ENCODE data around the gene CSF1. TPM values are rescaled to one million over a fixed set of nuclear protein-coding genes. Genes with fewer than 3 reads are reported as not detected.

The CSF1 gene
- polyA plus RNA-seq, 3 donors: 0.11 to 0.69 (median 0.38) TPM

DNA sequence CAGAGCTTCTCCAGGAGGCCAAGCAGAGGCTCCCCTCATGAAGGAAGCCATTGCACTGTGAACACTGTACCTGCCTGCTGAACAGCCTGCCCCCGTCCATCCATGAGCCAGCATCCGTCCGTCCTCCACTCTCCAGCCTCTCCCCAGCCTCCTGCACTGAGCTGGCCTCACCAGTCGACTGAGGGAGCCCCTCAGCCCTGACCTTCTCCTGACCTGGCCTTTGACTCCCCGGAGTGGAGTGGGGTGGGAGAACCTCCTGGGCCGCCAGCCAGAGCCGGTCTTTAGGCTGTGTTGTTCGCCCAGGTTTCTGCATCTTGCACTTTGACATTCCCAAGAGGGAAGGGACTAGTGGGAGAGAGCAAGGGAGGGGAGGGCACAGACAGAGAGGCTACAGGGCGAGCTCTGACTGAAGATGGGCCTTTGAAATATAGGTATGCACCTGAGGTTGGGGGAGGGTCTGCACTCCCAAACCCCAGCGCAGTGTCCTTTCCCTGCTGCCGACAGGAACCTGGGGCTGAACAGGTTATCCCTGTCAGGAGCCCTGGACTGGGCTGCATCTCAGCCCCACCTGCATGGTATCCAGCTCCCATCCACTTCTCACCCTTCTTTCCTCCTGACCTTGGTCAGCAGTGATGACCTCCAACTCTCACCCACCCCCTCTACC is 19.1 kb downstream of the CSF1 start:
- TF ChIP-seq, protein P1, sequence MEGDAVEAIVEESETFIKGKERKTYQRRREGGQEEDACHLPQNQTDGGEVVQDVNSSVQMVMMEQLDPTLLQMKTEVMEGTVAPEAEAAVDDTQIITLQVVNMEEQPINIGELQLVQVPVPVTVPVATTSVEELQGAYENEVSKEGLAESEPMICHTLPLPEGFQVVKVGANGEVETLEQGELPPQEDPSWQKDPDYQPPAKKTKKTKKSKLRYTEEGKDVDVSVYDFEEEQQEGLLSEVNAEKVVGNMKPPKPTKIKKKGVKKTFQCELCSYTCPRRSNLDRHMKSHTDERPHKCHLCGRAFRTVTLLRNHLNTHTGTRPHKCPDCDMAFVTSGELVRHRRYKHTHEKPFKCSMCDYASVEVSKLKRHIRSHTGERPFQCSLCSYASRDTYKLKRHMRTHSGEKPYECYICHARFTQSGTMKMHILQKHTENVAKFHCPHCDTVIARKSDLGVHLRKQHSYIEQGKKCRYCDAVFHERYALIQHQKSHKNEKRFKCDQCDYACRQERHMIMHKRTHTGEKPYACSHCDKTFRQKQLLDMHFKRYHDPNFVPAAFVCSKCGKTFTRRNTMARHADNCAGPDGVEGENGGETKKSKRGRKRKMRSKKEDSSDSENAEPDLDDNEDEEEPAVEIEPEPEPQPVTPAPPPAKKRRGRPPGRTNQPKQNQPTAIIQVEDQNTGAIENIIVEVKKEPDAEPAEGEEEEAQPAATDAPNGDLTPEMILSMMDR (IDR thresholded peaks at IDR 0.05): no peak
- H3K9me3 ChIP-seq (replicated peaks in 1 of 2; ENCODE audit: control insufficient read depth in 1 of 2, insufficient read depth in 1 of 2, low read length in 2 of 2): no peaks in the 10 kb centered on the region
- H2AFZ ChIP-seq (ENCODE audit: insufficient read depth, low read depth, low read length, poor library complexity, severe bottlenecking): no peak overlapping the region
- H3K79me2 ChIP-seq (ENCODE audit: insufficient read depth, low read length): no peaks in the 10 kb centered on the region
- peak overlapping the region in 1 of 7 donors; percentile 46 for H3K27ac Mint-ChIP-seq
- H3K36me3 Mint-ChIP-seq: no peaks in the 10 kb centered on the region
- no peak for DNase-seq
- 93% methylated on average over 6 of the region's 11 CpGs for WGBS (ENCODE audit: insufficient coverage)
- H3K4me3 Mint-ChIP-seq: no peak overlapping the region
- H3K27me3 ChIP-seq (ENCODE audit: control insufficient read depth in 2 of 2, insufficient read depth in 2 of 2, low read length in 2 of 2): no peaks in the 10 kb centered on the region
- intact Hi-C loops (cut with micrococcal nuclease): no loop called here
- no peak overlapping the region for H3K9ac ChIP-seq (ENCODE audit: insufficient read depth, low read length, poor library complexity, severe bottlenecking)
- peaks cover 12 to 15% of the 10 kb centered on the region in 2 donors for H3K4me1 ChIP-seq (ENCODE audit: control insufficient read depth in 1 of 2, insufficient read depth in 2 of 2, low read length in 2 of 2)
- H4K20me1 ChIP-seq (ENCODE audit: insufficient read depth, low read length): no peaks in the 10 kb centered on the region
- no peak overlapping the region for H3K4me2 ChIP-seq (replicated peaks; ENCODE audit: extremely low read depth, low read length, poor library complexity, severe bottlenecking)
- no peak overlapping the region for H3K27ac ChIP-seq (ENCODE audit: low read depth in 1 of 2, low read length in 2 of 2)
- peaks cover 0 to 3% (median 2%) of the 10 kb centered on the region in 7 donors for H3K9me3 Mint-ChIP-seq
- no peaks in the 10 kb centered on the region for H3K36me3 ChIP-seq (replicated peaks in 1 of 2; ENCODE audit: control insufficient read depth in 1 of 2, insufficient read depth in 2 of 2, low read length in 2 of 2)
- peaks cover 14% of the 10 kb centered on the region for H3K4me1 Mint-ChIP-seq
- peaks cover 2 to 10% (median 9%) of the 10 kb centered on the region in 3 donors for H3K27me3 Mint-ChIP-seq (ENCODE audit: low read depth in 3 of 3)
- H3K4me3 ChIP-seq (replicated peaks in 1 of 3; ENCODE audit: low read depth in 2 of 3, low read length in 3 of 3): no peak overlapping the region

DNA sequence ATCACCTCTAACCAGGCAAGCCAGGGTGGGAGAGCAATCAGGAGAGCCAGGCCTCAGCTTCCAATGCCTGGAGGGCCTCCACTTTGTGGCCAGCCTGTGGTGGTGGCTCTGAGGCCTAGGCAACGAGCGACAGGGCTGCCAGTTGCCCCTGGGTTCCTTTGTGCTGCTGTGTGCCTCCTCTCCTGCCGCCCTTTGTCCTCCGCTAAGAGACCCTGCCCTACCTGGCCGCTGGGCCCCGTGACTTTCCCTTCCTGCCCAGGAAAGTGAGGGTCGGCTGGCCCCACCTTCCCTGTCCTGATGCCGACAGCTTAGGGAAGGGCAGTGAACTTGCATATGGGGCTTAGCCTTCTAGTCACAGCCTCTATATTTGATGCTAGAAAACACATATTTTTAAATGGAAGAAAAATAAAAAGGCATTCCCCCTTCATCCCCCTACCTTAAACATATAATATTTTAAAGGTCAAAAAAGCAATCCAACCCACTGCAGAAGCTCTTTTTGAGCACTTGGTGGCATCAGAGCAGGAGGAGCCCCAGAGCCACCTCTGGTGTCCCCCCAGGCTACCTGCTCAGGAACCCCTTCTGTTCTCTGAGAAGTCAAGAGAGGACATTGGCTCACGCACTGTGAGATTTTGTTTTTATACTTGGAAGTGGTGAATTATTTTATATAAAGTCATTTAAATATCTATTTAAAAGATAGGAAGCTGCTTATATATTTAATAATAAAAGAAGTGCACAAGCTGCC is 19.8 kb downstream of the CSF1 start:
- H3K36me3 Mint-ChIP-seq: no peaks in the 10 kb centered on the region
- no peak overlapping the region for H2AFZ ChIP-seq (ENCODE audit: insufficient read depth, low read depth, low read length, poor library complexity, severe bottlenecking)
- no peak for DNase-seq
- H3K4me2 ChIP-seq (replicated peaks; ENCODE audit: extremely low read depth, low read length, poor library complexity, severe bottlenecking): no peak overlapping the region
- H3K27ac Mint-ChIP-seq: no peak overlapping the region
- no peaks in the 10 kb centered on the region for H3K27me3 ChIP-seq (ENCODE audit: control insufficient read depth in 2 of 2, insufficient read depth in 2 of 2, low read length in 2 of 2)
- no peaks in the 10 kb centered on the region for H4K20me1 ChIP-seq (ENCODE audit: insufficient read depth, low read length)
- H3K9me3 Mint-ChIP-seq: peaks cover 0 to 4% (median 2%) of the 10 kb centered on the region in 7 donors
- H3K79me2 ChIP-seq (ENCODE audit: insufficient read depth, low read length): no peaks in the 10 kb centered on the region
- TF ChIP-seq, protein P1 (IDR thresholded peaks at IDR 0.05): no peak
- H3K9ac ChIP-seq (ENCODE audit: insufficient read depth, low read length, poor library complexity, severe bottlenecking): no peak overlapping the region
- no peak overlapping the region for H3K4me3 ChIP-seq (replicated peaks in 1 of 3; ENCODE audit: low read depth in 2 of 3, low read length in 3 of 3)
- H3K4me1 Mint-ChIP-seq: peaks cover 15% of the 10 kb centered on the region
- no peaks in the 10 kb centered on the region for H3K9me3 ChIP-seq (replicated peaks in 1 of 2; ENCODE audit: control insufficient read depth in 1 of 2, insufficient read depth in 1 of 2, low read length in 2 of 2)
- no peak overlapping the region for H3K27ac ChIP-seq (ENCODE audit: low read depth in 1 of 2, low read length in 2 of 2)
- H3K4me3 Mint-ChIP-seq: no peak overlapping the region
- no peaks in the 10 kb centered on the region for H3K36me3 ChIP-seq (replicated peaks in 1 of 2; ENCODE audit: control insufficient read depth in 1 of 2, insufficient read depth in 2 of 2, low read length in 2 of 2)
- peaks cover 12 to 16% of the 10 kb centered on the region in 2 donors for H3K4me1 ChIP-seq (ENCODE audit: control insufficient read depth in 1 of 2, insufficient read depth in 2 of 2, low read length in 2 of 2)
- H3K27me3 Mint-ChIP-seq (ENCODE audit: low read depth in 3 of 3): peaks cover 2 to 11% (median 7%) of the 10 kb centered on the region in 3 donors
- 86% methylated on average over 6 of the region's 9 CpGs for WGBS (ENCODE audit: insufficient coverage)
- intact Hi-C loops (cut with micrococcal nuclease): no loop called here

Measured in CD14-positive monocyte (primary cell).